ENCODE results near the gene ENGASE.
A peak's percentile ranks its signal among the peaks of the same experiment; 100 is the strongest.

Gene ENGASE

DNA sequence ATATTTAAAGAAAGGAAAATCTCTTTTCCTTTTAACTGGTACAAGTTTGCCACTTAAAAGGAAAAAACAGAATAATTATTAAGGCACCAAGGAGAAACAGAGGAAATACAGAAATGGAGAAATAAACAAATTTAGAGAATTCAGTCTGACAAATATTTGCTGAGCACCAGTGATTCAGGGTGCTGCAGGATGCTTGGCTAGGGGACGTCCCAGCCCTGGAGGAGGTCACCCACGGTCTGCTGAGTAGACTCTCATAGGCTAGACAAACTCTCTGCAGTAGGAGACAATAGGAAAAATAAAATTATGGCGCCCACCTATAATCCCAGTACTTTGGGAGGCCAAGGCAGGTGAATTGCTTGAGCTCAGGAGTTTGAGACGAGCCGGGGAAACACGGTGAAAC is 34.7 kb upstream of the ENGASE start:
- DNase-seq (ENCODE audit: low read depth): no peak
- TF ChIP-seq, protein P1, sequence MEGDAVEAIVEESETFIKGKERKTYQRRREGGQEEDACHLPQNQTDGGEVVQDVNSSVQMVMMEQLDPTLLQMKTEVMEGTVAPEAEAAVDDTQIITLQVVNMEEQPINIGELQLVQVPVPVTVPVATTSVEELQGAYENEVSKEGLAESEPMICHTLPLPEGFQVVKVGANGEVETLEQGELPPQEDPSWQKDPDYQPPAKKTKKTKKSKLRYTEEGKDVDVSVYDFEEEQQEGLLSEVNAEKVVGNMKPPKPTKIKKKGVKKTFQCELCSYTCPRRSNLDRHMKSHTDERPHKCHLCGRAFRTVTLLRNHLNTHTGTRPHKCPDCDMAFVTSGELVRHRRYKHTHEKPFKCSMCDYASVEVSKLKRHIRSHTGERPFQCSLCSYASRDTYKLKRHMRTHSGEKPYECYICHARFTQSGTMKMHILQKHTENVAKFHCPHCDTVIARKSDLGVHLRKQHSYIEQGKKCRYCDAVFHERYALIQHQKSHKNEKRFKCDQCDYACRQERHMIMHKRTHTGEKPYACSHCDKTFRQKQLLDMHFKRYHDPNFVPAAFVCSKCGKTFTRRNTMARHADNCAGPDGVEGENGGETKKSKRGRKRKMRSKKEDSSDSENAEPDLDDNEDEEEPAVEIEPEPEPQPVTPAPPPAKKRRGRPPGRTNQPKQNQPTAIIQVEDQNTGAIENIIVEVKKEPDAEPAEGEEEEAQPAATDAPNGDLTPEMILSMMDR (IDR thresholded peaks at IDR 0.05; ENCODE audit: control insufficient read depth, insufficient read depth, low read depth, low read length, missing control alignments): no peak
- no peak overlapping the region for H3K4me3 ChIP-seq (ENCODE audit: control insufficient read depth, low read depth, low read length)

DNA sequence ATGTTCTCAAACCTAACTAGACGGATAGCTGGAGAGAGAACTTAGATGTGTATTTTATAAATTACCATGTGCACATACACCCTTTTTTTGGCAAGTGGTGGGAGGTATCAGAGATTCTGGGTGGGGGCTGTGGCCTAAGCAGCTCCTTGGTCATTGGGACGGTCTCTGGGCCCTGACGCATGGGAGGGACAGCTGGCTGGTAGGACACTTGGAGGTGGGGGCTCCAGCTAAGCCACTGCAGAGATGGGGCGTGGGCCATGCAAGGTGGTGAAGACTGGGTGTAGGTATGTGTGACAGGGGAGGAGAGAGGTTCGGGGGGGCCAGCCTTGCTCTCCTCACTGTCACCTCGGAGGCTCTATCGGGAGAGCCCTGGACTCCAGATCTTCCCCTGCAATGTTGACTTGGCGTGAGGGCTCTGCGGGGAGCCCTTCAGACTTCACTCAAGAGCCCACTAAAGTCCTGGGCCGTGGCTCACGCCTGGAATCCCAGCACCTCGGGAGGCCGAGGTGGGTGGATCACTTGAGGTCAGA is 33.5 kb upstream of the ENGASE start:
- TF ChIP-seq, protein P1 (IDR thresholded peaks at IDR 0.05; ENCODE audit: control insufficient read depth, insufficient read depth, low read depth, low read length, missing control alignments): no peak
- DNase-seq (ENCODE audit: low read depth): no peak
- H3K4me3 ChIP-seq (ENCODE audit: control insufficient read depth, low read depth, low read length): no peak overlapping the region

DNA sequence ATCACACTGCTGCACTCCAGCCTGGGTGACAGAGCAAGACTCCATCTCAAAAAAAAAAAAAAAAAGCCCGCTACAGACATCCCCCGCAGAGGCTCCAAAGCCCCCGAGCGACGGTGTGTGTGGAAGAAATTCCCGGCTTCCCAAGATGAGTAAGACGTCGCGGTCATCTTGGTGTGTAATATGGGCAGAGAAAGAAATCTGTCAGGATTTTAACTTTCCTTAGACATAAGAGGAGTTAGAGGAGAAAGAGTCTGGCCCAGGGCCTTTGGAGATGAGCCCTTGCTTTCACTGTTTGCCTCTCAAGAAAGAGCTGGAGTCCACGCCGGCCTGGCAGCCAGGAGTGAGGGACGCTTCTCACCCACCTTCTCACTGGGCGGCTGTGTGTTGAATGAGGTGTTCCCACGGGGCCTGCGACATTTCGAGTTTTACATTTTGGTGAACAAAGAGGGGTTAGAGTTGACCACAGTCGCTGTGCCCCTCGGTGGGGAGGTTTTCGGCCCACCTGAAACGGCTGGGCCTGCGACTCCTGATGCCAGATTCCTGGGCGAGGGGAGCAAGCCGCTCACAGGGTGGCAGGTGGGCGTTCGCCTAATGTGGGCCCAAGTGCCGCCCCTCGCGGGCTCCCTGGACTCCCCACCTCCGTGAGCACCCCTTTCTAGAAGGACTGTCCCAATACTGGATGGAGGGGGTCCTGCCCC is 32.8 kb upstream of the ENGASE start:
- no peak for DNase-seq (ENCODE audit: low read depth)
- no peak overlapping the region for H3K4me3 ChIP-seq (ENCODE audit: control insufficient read depth, low read depth, low read length)
- TF ChIP-seq, protein P1 (IDR thresholded peaks at IDR 0.05; ENCODE audit: control insufficient read depth, insufficient read depth, low read depth, low read length, missing control alignments): no peak

DNA sequence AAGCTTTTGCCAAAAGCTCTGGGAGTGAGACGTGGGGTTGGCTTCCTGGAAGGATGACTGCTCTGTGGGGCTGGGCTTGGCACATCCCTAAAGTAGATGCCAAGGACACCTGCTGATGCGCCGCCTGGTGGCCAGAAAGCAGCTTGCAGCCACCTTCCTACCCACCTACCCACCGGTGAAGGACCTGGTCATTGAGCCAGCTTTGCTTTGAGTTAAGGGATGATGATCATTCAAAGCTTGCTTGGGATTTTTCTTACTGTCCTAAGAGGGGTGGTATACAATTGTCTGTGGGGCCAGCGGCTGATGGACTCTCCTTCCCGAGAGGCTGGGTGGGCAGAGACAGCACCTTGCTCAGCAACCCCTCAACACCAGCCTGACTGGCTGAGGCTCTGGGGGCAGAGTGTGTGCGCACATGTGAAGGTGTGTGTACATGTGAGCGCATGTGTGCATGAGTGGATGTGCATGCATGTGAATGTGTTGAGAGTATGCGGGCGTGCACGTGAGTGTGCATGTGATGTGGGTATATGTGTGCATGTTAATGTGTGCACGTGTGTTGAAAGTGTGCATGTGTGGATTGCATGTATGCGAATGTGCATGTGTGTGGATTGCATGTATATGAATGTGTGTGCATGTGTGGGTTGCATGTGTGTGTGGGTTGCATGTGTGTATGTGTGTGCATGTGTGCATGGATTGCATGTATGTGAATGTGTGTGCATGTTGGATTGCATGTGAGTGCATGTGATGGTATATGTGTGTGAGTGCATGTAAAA is 32.0 kb upstream of the ENGASE start:
- H3K4me3 ChIP-seq (ENCODE audit: control insufficient read depth, low read depth, low read length): no peak overlapping the region
- no peak for DNase-seq (ENCODE audit: low read depth)
- TF ChIP-seq, protein P1 (IDR thresholded peaks at IDR 0.05; ENCODE audit: control insufficient read depth, insufficient read depth, low read depth, low read length, missing control alignments): peak; percentile 87

DNA sequence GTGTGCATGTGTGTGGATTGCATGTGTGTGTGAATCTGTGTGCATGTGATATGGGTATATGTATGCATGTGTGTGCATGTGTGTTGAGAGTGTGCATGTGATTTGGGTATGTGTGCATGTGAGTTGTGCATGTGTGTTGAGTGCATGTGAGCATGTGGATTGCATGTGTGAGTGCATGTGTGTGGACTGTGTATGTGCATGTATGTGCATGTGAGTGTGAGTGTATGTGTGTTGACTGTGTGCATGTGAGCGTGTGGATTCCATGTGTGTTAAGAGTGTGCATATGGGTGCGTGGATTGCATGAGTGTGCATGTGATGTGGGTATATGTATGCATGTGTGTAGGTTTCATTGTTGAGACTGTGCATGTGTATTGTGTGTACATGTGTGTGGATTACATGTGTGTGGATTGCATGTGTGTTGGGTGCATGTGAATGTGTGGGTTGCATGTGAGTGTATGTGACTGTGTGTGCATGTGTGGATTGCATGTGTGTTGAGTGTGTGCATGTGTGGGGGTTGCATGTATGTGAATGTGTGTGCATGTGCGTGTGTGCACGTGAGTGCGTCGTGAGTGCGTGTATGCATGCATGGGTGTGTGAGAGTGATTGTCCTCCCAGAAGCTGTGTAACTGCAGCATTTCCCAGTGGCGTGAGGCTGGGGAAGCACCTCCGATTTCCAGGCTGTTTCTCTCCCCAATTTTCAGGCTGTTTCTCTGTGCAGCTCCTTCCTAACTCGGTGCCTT is 31.3 kb upstream of the ENGASE start:
- no peak overlapping the region for H3K4me3 ChIP-seq (ENCODE audit: control insufficient read depth, low read depth, low read length)
- no peak for DNase-seq (ENCODE audit: low read depth)
- TF ChIP-seq, protein P1 (IDR thresholded peaks at IDR 0.05; ENCODE audit: control insufficient read depth, insufficient read depth, low read depth, low read length, missing control alignments): no peak

DNA sequence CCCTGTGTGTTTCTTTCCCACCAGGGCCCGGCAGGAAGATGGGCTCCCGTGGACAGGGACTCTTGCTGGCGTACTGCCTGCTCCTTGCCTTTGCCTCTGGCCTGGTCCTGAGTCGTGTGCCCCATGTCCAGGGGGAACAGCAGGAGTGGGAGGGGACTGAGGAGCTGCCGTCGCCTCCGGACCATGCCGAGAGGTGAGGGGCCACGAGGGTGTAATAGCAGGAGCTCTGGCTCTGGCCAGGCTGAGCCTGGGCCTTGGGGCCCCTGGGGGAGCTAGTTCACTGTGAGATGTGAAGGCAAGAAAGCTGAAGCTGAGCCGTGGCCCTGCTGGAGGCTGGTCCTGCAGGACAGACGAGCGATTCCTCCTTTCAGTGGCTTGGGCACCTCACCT is 30.7 kb upstream of the ENGASE start:
- no peak overlapping the region for H3K4me3 ChIP-seq (ENCODE audit: control insufficient read depth, low read depth, low read length)
- TF ChIP-seq, protein P1 (IDR thresholded peaks at IDR 0.05; ENCODE audit: control insufficient read depth, insufficient read depth, low read depth, low read length, missing control alignments): no peak
- no peak for DNase-seq (ENCODE audit: low read depth)
